GM19452 (cell line): Measurements from ENCODE around the gene COG6.
A peak's percentile ranks its signal among the peaks of the same experiment; 100 is the strongest.

Experiments
- ATAC-seq: cut with Tn5 transposase; IDR thresholded peaks from one replicate; pipeline ENCODE4 v1.9.1; 2021; ENCODE audit not compliant: unreplicated experiment

COG6 gene

GRCh38 chr13:39767791-39768517 is 112.5 kb downstream of the COG6 start:
- no peak for ATAC-seq

DNA sequence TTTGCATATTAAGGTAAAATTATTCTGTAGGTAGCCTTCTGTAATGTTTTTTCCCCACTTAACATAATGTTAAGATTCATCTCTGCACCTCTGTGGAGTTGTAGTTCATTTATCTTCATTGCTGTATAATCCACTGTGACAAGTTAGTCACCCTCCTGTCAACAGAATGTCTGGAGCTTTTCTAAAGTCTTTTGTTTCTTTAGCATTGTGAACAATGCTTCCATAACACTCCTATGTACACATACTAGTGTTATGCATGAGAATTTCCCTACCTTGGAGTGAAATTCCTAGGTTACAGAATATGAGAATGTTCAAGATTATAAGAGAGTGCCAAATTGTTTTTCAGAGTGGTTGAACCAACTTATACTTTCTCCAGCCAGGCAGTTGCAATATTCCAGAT is 113.5 kb downstream of the COG6 start:
- no peak for ATAC-seq

DNA sequence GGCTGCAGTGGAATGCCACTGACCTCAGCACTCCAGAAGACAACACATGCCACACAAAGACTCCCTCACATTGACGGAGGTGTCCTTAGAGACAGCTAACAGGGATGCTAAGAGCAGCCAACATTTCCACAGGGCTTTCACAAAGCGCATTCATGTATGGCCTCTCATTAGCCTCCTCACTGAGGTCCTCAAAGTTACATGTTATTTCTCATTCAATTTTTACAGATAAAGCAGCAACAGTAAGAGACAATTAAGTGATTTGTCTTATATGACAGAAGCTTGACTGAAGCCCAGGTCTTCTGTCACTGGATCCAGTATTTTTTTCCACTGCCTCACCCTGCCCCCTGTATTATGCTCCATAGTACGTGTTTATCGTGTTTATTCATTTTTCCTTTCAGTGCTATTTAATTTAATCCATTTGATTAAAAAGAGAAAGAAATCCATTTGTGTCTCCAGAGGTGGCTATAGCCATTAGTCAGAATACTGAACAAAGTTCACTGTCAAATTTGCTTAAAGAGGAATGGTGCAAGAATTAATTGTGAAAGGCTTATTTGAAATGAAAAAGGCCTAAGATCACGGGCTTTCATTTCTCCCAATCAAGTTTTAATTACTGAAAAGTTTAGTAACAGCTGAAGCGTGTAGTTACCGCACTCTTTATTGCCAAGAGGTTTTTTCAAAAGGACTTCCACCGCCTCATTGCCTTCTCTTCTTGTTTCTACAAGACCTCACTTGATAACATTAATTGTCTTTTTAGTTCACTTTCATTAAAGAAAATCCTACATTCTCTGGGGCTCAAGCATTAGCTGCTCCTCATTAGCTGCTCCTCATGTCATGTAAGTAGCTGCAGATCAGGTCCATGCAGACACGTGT is 115.0 kb downstream of the COG6 start:
- ATAC-seq: no peak

- no peak for ATAC-seq
Observed at GRCh38 chr13:39773833-39774232, 118.4 kb downstream of the COG6 start.

DNA sequence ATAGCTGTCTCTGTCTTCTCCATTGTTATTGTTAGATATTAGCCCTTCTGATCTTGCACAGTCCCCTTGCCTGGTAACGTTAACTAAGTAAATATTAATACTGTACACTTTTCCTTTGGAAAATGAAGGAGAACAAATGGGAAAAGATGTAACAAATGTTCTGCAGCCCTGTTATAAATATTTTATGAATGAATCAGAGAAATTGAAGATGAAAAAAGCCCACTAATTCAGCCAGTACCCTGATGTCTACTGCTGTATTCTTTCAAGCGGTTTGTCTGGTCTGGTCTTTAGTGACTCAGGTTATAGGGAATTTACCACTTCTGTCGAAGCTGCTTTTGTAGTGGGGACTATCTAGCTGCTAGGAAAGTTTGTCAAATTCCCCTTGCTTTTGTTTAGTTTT is 121.0 kb downstream of the COG6 start:
- peak; percentile 70 for ATAC-seq

- ATAC-seq: no peak
Observed at GRCh38 chr13:39777021-39777420, 121.6 kb downstream of the COG6 start.

GRCh38 chr13:39777527-39778061 is 122.1 kb downstream of the COG6 start:
- no peak for ATAC-seq

DNA sequence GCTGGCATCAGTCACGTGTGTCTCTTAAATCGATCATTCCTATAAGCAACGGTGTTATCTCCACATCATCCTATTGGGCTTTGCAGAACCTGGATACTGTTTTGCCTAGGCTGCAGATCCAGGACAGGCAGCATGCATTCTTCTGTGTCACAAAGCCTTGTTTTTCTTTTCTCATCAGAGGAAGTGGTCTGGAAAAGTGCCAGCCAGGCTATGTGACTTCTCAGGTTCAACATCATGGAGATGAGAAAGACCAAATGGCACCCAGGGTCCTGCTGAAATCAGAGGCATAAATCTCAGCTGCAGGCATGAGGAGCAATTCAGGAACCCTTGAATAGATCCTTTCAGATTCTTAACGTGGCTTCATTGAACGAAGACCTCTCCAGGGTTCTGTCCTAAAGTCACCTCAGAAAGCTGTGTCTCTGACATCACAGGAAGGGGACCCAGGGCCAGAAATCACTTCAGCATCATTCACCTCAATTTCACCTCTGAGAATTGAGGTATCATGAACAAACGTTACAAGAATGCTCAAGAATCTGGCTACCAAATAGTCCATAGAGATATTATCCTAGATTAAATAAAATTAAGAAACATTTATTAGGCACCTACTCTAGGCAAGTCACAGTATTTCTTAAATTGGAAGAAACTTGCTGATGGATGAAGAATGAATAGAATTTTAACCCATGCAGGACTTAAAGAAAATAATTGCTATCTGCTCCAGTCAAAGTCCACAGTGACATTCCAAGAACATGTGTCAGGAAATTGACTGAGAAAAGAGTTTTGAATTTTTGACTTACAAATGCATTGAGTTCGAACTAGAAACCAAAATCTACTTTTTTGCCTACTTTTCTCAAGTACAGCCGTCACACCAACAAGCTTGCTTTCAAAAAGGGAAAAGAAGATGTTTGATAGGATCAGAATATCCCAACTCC is 124.1 kb downstream of the COG6 start:
- no peak for ATAC-seq

DNA sequence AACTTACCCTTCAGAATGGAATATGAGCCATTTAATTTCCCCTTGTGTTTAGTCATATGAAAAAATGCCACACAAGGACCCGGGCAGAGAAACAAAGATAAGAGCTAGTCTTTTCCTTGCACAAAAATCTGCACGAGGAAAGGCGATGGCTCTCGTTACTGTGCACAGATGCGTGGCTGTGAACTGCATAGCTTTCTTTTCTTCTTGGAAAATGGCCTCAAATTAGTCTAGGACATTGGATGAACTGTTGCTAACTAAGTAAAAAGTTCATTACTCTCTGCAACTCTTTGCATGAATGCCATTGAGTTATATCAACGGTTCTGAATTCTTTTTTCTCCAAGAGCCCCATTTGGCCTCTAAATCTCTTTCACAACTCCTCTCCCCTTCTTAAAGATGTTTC is 125.2 kb downstream of the COG6 start:
- ATAC-seq: no peak

- ATAC-seq: no peak
Observed at GRCh38 chr13:39781381-39781780, 125.9 kb downstream of the COG6 start.

GRCh38 chr13:39783051-39783450 is 127.6 kb downstream of the COG6 start:
- no peak for ATAC-seq

DNA sequence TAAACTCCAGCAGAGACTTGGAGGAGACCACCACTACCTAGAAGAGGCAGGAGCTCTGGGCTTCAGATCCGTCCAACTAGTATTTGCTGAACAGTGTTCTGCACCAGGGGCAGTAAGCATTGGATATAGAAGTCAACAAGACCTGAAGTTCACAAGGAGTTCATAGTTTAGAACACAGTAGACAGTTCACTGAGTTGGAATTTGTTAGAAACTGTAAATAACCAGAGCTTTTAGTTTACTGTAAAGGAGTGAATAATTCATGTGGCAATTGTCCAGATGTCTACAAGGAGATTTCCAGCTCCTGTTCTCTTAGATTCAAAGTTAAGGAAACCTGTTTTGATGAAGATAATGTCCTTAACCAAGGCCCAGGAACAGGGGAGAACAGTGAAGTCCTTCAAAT is 128.9 kb downstream of the COG6 start:
- ATAC-seq: no peak

- no peak for ATAC-seq
Observed at GRCh38 chr13:39786091-39786490, 130.6 kb downstream of the COG6 start.

DNA sequence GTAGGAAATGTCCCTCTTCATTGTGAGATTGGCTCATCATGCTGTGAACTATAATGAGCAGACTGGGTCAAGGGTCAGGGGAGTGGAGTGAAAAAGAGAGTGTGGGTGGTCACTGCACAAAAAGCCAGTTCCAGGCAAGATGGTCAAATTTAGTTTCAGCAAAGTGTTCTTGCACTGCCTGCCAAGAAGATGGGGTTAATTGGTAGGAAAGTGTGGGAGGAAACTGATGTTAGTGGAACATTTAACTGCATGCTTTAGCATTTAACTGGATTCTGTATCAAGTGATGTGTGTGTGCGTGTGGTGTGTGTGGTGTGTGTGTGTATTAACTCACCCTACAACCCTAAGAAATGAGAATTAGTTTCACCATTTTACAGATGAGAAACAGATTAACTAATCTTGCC is 131.6 kb downstream of the COG6 start:
- no peak for ATAC-seq

DNA sequence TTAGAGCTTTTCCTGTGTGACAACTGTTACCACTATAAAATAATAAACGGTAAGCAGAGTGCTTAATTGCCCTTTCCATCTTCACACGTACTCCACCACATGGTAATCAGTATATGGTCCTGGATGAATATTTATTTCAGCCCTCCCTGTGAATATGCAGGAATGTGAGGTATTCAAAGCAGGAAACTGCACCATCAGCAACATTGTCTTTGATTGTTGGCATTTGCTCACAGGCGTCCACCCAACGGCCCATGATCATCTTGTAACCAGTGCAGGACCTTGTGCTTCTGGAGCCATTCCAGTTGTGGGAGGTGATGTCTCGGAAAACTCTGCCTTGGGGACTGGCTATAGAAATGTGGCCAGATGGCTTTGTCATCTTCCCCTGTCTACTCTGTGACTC is 132.6 kb downstream of the COG6 start:
- no peak for ATAC-seq

GRCh38 chr13:39789451-39789850 is 134.0 kb downstream of the COG6 start:
- ATAC-seq: no peak
